GM23338 (cell line): ENCODE data around the gene VMO1. TPM values are rescaled to one million over a fixed set of nuclear protein-coding genes. Genes with fewer than 3 reads are reported as not detected.

Source experiments
- ATAC-seq: fragments of 200-7000 bp; cut with Tn5 transposase; 3 replicates; pipeline ENCODE4 v1.9.1; 2020
- DNase-seq: peaks from one replicate; pipeline ENCODE4 v3.0.0-alpha.2; 2015; ENCODE audit warnings: low spot score
- H2AFZ ChIP-seq: fragments of 200-600 bp; sonication (generic); 2 replicates; pipeline ENCODE4 v1.8.0; 2016; ENCODE audit warnings: antibody characterized with exemption, mild to moderate bottlenecking, moderate library complexity
- H3F3A ChIP-seq: fragments of 200-600 bp; sonication (generic); replicated peaks from 2 replicates; pipeline ENCODE4 v1.8.0; 2017; ENCODE audit warnings: antibody characterized with exemption, mixed run types, low read depth
- H3K27ac ChIP-seq: fragments of 200-600 bp; sonication (generic); 2 replicates; pipeline ENCODE4 v1.6.1; 2016; ENCODE audit warnings: low read depth
- H3K27me3 ChIP-seq: fragments of 200-600 bp; sonication (generic); 2 replicates; pipeline ENCODE4 v1.8.0; 2016; ENCODE audit warnings: mild to moderate bottlenecking, mixed run types, moderate library complexity; ENCODE audit not compliant: insufficient read depth
- H3K36me3 ChIP-seq: fragments of 200-600 bp; sonication (generic); 2 replicates; pipeline ENCODE4 v1.8.0; 2016; ENCODE audit warnings: mild to moderate bottlenecking; ENCODE audit not compliant: insufficient read depth
- H3K4me1 ChIP-seq: fragments of 200-600 bp; sonication (generic); 2 replicates; pipeline ENCODE4 v1.8.0; 2016; ENCODE audit warnings: mild to moderate bottlenecking, moderate library complexity; ENCODE audit not compliant: insufficient read depth
- H3K4me2 ChIP-seq: fragments of 200-600 bp; sonication (generic); 2 replicates; pipeline ENCODE4 v1.7.1; 2017; ENCODE audit warnings: mixed run types
- H3K4me3 ChIP-seq: fragments of 200-600 bp; sonication (generic); 2 replicates; pipeline ENCODE4 v1.6.1; 2016; ENCODE audit warnings: mixed run types
- H3K79me2 ChIP-seq: fragments of 200-600 bp; sonication (generic); replicated peaks from 2 replicates; pipeline ENCODE4 v1.8.0; 2017; ENCODE audit warnings: mild to moderate bottlenecking; ENCODE audit not compliant: insufficient read depth
- H3K9me2 ChIP-seq: fragments of 200-600 bp; sonication (generic); 2 replicates; pipeline ENCODE4 v1.8.0; 2017; ENCODE audit not compliant: insufficient read depth
- H4K20me1 ChIP-seq: fragments of 200-600 bp; sonication (generic); replicated peaks from 2 replicates; pipeline ENCODE4 v1.8.0; 2017; ENCODE audit warnings: mild to moderate bottlenecking; ENCODE audit not compliant: insufficient read depth
- H3K27ac Mint-ChIP-seq: 2 replicates; pipeline ENCODE4 v1.8.0; 2020; ENCODE audit warnings: inconsistent platforms, mild to moderate bottlenecking, moderate library complexity, mixed read lengths
- H3K27me3 Mint-ChIP-seq: 3 replicates; pipeline ENCODE4 v1.8.0; 2022; ENCODE audit warnings: low read depth, mild to moderate bottlenecking, moderate library complexity, mixed read lengths, inconsistent platforms; ENCODE audit not compliant: insufficient read depth, poor library complexity
- H3K36me3 Mint-ChIP-seq: 3 replicates; pipeline ENCODE4 v1.8.0; 2021; ENCODE audit warnings: low read depth, mild to moderate bottlenecking, inconsistent platforms, moderate library complexity, mixed read lengths
- H3K4me1 Mint-ChIP-seq: 3 replicates; pipeline ENCODE4 v1.8.0; 2020; ENCODE audit warnings: mild to moderate bottlenecking, inconsistent platforms, mixed read lengths
- H3K4me3 Mint-ChIP-seq: 3 replicates; pipeline ENCODE4 v1.8.0; 2021; ENCODE audit warnings: moderate library complexity, mild to moderate bottlenecking, inconsistent platforms, mixed read lengths
- H3K9me3 Mint-ChIP-seq: 3 replicates; pipeline ENCODE4 v1.8.0; 2020; ENCODE audit warnings: moderate library complexity, mild to moderate bottlenecking, inconsistent platforms, mixed read lengths
- CREB1 ChIP-seq: fragments of 250-450 bp; sonication (Bioruptor Pico); IDR thresholded peaks from 2 replicates; pipeline ENCODE4 v1.5.0; 2020; ENCODE audit warnings: low read depth, mild to moderate bottlenecking, moderate library complexity
- CTCF ChIP-seq, 2 experiments: fragments of 200-600 bp in 1 of 2; sonication (generic) in 1 of 2; conservative IDR thresholded peaks; 2 replicates each; pipeline versions ENCODE4 v1.5.1 to v1.6.1; 2016 to 2017; ENCODE audit warnings: antibody characterized with exemption in 2 of 2, low read depth in 2 of 2, mild to moderate bottlenecking in 2 of 2, moderate library complexity in 1 of 2
- EZH2 ChIP-seq: fragments of 200-600 bp; sonication (generic); IDR thresholded peaks from one replicate; pipeline ENCODE4 v1.8.0; 2017; ENCODE audit warnings: antibody characterized with exemption, mild to moderate bottlenecking, low read depth; ENCODE audit not compliant: unreplicated experiment
- EZH2phosphoT487 ChIP-seq: fragments of 200-600 bp; sonication (generic); IDR thresholded peaks from one replicate; pipeline ENCODE4 v1.8.1; 2018; ENCODE audit warnings: antibody characterized with exemption; ENCODE audit not compliant: unreplicated experiment
- JUNB ChIP-seq: IDR thresholded peaks from one replicate; pipeline ENCODE4 v1.6.1; 2016; ENCODE audit warnings: antibody characterized with exemption; ENCODE audit not compliant: unreplicated experiment
- NANOG ChIP-seq: IDR thresholded peaks from 2 replicates; pipeline ENCODE4 v1.6.1; 2016; ENCODE audit warnings: antibody characterized with exemption, borderline replicate concordance
- POLR2AphosphoS5 ChIP-seq: IDR thresholded peaks from 2 replicates; pipeline ENCODE4 v1.6.1; 2016; ENCODE audit warnings: antibody characterized with exemption, low read depth
- REST ChIP-seq: IDR thresholded peaks from one replicate; pipeline ENCODE4 v1.6.1; 2018; ENCODE audit warnings: antibody characterized with exemption; ENCODE audit not compliant: unreplicated experiment
- STAT1 ChIP-seq: IDR thresholded peaks from one replicate; pipeline ENCODE4 v1.6.1; 2016; ENCODE audit warnings: antibody characterized with exemption; ENCODE audit not compliant: unreplicated experiment
- polyA plus RNA-seq: library from polyadenylated mRNA; unstranded; fragments of >200 nt; fragmentation: Nextera tagmentation; extraction: Ambion mirVana; gene quantifications from 2 replicates; pipeline ENCODE4 v1.2.1, GENCODE V29; 2016
- total RNA-seq: library from RNA; depleted of rRNA; stranded (reverse); fragments of >200 nt; shearing (Covaris generic); gene quantifications from 2 replicates; pipeline ENCODE4 v1.2.3, GENCODE V29; 2014
- TF ChIP-seq, protein P1 (sequence below): IDR thresholded peaks from 2 replicates; pipeline ENCODE4 v1.6.1; 2016; ENCODE audit warnings: antibody characterized with exemption

The VMO1 gene
- total and polyA plus RNA-seq, 2 experiments from 2014 or later: 0.38 to 0.47 TPM

DNA sequence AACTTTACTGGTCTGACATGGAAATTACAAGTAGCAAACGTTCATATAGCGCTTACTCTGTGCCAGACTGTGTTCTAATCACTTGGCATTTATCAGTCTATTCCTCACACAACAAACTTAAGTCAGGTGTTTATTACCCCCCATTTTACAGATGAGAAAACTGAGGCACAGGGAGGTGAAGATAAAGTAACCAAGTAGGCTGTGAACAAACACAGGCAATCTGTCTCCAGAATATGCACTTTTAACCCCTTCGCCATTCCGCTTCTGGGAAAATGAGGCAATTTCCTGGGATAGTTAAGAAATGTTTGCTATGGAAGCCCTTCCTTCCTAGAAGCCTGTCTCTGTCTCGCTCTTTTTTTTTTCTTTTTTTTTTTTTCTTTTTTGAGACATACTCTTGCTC, 34.2 kb downstream of the VMO1 start (continued):
- no peak for TF ChIP-seq CTCF (conservative IDR thresholded peaks at IDR 0.05; ENCODE audit: low read depth in 2 of 2)
- TF ChIP-seq STAT1: no peak
- TF ChIP-seq POLR2AphosphoS5: no peak
- TF ChIP-seq REST: no peak
- TF ChIP-seq CREB1 (CRISPR knock-in tag): no peak
- no peak for TF ChIP-seq JUNB
- no peak for TF ChIP-seq EZH2

- no peak for TF ChIP-seq CTCF (conservative IDR thresholded peaks at IDR 0.05; ENCODE audit: low read depth in 2 of 2)
- TF ChIP-seq JUNB: no peak
- no peak for TF ChIP-seq EZH2
- no peak for TF ChIP-seq REST
- TF ChIP-seq STAT1: no peak
- TF ChIP-seq, protein P1, sequence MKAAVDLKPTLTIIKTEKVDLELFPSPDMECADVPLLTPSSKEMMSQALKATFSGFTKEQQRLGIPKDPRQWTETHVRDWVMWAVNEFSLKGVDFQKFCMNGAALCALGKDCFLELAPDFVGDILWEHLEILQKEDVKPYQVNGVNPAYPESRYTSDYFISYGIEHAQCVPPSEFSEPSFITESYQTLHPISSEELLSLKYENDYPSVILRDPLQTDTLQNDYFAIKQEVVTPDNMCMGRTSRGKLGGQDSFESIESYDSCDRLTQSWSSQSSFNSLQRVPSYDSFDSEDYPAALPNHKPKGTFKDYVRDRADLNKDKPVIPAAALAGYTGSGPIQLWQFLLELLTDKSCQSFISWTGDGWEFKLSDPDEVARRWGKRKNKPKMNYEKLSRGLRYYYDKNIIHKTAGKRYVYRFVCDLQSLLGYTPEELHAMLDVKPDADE: no peak
- TF ChIP-seq NANOG: no peak
- TF ChIP-seq EZH2phosphoT487: no peak
- TF ChIP-seq CREB1 (CRISPR knock-in tag): no peak
- H3K4me1 Mint-ChIP-seq: peaks cover 19% of the 10 kb centered on the region
- no peak for DNase-seq
- no peaks in the 10 kb centered on the region for H3K9me2 ChIP-seq
- no peak overlapping the region for H3K27ac Mint-ChIP-seq
- H3K27me3 ChIP-seq: no peaks in the 10 kb centered on the region
- no peaks in the 10 kb centered on the region for H3K36me3 Mint-ChIP-seq
- H3K27ac ChIP-seq: no peak overlapping the region
- no peak overlapping the region for H3K4me2 ChIP-seq
- H2AFZ ChIP-seq: no peak overlapping the region
- no peaks in the 10 kb centered on the region for H4K20me1 ChIP-seq
- H3K4me3 ChIP-seq: no peak overlapping the region
- no peaks in the 10 kb centered on the region for H3K79me2 ChIP-seq
- H3K9me3 Mint-ChIP-seq: no peaks in the 10 kb centered on the region; the same call in 2 of the 3 replicates
- H3K4me1 ChIP-seq: peaks cover 11% of the 10 kb centered on the region
- H3K36me3 ChIP-seq: no peaks in the 10 kb centered on the region
- H3F3A ChIP-seq: 0 out of 2 replicates have a peak, but pooled peaks cover 6% of the 10 kb centered on the region
- no peak overlapping the region for H3K4me3 Mint-ChIP-seq
- peaks cover 8% of the 10 kb centered on the region for H3K27me3 Mint-ChIP-seq
- no peak for ATAC-seq
These were observed 35.6 kb downstream of the VMO1 start for GRCh38 chr17:4750606-4751005.
